NCI-H1105 treated with DMSO at 0.1 percent for 48 hours (cell line): ENCODE results near the gene ITPK1.

Experiments
- DNase-seq: peaks from one replicate; lab custom pipeline; 2025; lab: John Stamatoyannopoulos, UW

The ITPK1 gene

GRCh38 chr14:93028724-93029076 is 87.0 kb downstream of the ITPK1 start:
- DNase-seq, result no peak

DNA sequence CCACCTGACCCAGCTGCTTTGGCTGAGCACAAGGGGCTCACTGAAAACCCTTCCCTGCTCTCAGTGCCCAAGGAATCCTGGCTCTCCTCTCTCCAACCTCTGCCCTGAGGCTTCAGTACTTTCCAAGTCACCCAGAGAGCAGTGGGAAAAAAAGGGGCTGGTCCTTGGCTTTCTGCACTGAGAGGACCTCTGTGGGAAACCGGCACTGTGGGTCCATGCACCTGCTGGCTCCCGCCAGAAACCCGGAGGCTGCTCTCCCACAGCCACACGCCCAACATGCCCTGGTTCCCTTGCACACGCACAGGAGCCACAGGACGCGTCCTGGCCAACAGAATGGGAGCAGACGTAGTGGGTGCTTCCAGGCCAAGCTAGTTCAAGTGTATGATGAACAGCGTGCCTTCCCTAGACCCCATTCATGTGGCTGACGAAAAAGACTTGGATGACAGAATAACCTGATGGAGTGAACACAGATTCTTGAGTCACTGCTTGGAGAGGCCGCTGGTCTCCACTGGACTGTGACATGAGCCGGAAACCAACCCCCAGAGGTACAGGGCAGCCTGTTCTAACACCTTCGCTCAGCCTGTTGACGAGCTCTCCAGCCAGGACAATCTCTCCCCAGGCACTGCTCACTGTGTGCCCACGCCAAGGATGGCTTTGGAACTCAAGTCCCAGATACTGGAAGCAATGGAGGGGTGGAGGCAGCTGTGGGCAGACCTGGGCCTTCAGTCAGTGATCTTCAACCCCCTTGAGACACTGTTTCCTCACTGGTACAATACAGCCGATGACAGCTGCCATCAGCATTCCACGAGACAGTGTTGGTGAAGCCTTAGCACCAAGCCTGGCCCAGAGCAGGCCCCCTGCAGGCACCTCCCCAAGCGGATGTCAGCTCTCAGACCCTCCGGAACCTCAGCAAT is 87.7 kb downstream of the ITPK1 start:
- DNase-seq, result no peak

DNA sequence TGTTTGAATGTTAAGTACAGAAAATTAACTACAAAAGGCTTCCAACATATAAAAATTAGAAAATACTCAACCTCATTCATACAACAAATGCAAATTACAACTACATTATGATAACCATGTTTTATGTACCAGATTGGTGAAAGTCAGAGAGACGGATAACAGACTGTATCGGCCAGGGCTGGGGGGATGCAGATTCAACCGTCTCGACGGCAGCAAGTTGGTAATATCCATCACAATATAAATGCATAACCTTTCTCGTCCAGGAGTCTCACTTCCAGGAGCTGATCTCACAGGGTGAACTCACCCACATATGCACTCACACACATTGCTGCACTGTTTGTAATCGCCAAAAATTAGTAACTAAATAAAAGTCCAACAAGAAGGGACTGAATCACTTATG is 89.4 kb downstream of the ITPK1 start:
- no peak for DNase-seq

- no peak for DNase-seq
These were observed 90.7 kb downstream of the ITPK1 start for GRCh38 chr14:93025055-93025454.

DNA sequence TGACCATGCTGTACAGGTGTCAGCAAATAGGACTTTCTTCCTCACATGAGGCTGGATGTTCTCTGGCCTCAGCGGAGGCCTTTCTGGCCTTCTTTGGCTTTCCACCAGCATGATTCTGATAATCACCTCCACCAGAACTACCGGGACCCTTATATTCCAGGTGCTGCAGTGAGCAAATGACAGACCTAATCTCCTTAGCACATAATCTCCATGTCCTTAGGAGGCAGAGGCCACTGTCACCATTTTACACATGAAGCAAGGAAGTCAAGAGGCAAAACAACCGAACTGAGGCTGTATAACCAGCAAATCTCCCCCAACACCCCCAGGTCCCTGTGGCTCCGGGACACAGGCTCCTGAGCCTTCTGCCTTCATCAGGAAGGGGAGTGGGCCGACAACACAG is 91.2 kb downstream of the ITPK1 start:
- DNase-seq, result no peak

GRCh38 chr14:93023802-93024434 is 91.8 kb downstream of the ITPK1 start:
- DNase-seq, result no peak

- DNase-seq, result no peak
These were observed 92.7 kb downstream of the ITPK1 start for GRCh38 chr14:93023039-93023438.

DNA sequence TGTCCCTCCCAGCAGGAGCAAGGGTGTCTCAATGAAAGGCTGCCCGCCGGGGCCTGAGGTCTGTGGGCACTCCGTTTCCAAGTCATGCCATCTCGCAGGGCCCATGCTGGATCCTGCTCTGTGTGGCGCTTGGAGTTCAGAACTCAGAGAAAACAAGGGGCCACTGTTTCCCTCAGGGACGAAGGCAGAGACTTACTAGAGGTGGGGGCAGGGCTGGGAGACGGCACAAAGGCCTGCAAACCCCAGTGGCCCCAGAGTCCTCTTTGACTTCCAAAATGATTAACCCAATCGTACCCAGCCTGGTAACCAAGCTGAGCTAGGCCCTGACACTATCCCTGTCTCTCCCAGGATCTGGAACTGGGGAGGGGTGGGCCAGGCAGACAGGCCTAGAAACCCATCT is 95.8 kb downstream of the ITPK1 start:
- DNase-seq, result no peak

- no peak for DNase-seq
These were observed 96.3 kb downstream of the ITPK1 start for GRCh38 chr14:93019367-93019843.

DNA sequence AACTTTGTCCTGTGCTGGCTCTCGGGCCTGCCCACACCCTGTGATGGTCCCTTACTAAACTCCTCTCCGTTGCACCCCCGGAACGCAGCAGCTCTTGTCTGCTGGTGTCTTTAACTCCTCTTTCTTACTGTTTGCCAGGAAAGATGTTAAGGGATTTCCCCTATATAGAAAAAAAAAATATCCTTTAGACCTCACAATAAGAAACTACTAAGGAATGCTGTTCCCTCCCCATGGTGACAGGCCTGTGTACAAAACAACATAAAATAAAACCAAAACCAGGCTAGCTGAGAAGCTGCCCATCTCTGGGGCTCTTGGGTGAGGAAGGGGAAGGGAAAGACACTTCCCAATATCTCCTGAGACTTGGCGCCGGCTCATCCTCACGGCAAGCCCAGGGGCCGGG is 97.4 kb downstream of the ITPK1 start:
- DNase-seq, result no peak

DNA sequence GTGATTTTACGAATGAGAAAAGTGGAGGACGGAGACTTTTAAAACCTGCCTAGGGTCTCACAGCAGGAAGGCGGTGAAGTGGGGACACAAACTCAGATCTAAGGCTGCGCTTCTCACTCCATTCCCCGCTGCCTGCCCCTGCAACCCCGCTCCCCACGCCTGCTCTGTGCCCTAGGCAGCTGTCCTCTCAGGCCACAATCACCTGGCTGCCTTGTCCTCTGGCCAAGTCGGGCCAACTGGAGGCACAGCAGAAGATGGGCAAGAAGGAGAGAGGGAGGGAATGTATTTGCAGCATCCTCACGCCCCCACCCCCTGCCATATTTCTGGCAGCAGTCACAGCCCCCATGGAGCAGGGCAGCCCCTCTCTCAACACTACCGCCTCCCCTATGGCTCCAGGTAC is 97.8 kb downstream of the ITPK1 start:
- no peak for DNase-seq

- no peak for DNase-seq
These were observed 98.4 kb downstream of the ITPK1 start for GRCh38 chr14:93017301-93017797.

DNA sequence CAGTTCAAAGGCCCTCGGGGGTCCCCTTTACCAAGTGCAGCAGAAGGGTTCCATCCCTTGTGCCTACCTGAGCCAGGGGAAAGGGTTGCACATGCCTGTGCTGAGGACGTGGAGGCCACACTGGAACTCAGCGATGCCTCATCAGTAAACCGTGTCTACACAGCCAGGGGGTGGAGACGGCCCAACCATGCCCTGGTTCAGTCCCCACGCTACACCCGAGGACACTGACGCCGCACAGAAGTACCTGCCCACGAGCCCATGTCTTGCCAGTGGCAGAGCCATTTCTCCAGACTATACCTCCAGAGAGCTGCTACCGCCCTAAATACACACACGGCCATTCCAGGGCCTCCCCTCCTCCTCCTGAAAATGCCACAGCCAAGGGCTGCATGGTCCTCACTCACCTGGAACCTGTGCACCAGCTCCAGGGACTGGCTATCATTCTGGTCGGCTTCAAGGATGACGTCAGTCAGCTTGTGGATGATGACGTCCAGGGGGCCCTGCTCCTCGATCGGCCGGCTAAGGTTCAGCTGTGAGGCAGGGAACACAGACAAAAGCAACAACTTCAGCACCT is 99.4 kb downstream of the ITPK1 start:
- no peak for DNase-seq

DNA sequence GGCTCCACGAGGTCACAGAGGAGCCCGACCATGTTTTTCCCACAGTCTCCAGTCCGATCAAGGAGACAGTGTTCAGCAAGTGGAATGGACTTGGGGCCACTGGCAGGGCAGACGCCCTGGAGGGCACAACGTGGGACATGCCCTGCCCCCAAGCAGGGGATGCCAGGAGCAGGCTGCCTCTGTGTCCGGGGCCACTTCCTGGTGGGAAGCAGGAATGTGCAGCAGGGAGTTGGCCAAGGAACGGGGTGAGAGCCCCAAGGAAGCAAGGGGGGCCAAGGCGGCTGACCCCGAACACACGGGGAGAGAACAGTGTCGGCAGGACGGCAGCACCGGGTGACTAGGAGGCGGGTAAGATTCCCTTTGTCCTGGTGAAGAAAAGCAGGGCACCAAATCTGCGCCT is 100.2 kb downstream of the ITPK1 start:
- DNase-seq, result no peak

DNA sequence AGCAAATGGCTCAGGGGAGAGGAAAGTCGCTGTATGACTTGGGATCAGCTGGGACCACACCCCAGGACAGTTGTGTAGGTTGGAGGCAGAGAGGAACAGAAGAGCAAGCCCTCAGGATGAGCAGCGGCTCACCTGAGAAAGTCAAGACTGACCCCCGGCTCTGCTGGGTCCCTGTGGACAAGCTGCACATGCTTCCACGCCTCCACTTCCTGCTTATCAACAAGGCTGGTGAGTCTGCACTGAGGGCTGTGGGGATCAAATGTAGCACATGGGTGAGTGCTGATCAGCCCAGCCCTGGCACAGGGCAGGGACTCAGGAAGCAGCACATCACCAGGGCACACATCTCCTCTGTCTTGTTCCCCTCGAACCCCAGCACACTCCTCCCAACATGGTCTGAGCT is 100.7 kb downstream of the ITPK1 start:
- DNase-seq, result no peak

DNA sequence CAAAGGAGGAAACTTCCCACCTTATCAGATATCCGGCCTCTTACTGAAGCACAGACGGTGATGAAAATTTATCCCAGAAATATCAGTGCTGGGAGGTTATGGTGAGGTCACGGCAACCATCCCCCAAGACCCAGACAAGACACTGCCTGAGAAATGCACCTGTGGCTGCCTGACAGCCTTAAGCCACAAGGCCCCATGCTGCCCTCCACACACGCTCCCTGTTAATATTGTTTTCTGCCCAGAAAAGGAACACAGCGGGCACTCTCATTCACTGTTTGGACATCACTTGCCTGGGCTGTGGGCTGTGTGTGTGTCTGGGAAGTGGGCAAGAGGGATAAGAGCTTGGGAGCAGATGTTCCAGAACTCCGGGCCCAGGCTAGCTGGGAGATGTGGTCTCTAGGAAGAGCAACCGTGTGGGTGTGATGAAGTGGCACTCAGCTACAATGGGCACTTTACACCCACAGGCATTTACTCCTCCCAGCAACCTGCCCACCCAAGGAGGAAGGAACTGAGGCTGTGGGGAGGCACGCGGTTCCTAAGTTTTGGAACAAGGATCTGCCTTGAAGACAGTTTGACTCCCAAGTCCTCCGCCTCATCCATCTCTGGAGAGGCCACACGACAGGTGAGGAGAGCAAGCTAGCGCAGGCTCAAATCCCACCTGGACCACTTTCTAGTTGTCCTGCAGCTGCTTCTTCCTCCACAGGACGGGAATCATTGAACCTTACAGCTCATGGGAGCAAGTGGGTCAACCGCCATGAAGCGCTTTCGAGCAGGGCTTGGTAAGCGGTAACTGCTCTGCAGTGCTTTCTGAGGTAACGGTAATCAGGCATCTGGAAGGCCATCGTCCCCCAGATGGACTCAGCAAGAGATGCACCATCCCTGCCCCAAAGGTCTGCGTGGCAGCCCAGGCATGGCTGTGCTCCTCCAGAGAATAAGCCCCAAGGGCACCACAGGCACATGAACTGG is 101.4 kb downstream of the ITPK1 start:
- no peak for DNase-seq

DNA sequence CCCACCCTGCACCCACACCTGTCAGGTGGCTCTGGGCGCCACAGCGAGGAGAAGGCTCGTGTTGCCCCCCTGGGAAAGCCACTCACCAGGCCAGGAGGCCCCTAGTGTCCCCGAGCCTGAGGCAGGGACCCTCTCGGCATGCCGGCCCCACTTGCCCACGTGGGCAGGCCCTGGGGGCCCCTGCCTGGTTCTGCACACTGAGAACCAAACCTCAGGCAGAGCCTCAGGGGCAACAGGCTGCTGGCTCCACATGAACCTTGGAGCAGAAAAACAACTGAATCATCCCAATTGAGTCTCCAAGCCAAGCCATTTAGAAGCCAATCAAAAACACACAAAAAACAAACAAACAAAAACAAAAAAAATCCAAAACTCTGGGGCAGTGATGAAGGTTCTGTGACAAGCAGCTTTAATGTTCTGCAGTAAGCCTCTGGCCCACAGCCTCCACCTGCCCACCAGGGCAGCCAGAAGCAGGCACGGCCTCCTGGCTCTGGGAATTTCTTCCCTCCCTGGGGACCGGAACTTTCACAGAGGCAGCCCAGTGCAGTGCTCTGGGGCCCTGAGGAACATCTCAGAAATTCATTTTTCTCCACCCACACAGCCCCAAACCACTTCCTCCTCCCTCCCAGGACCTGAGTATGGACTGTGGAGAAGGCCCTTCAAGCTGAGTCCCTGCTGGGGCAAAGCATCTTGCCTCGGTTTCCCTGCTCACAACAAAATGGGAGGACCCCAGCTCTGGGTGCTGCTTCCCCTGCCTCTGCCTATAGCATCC is 102.6 kb downstream of the ITPK1 start:
- no peak for DNase-seq

DNA sequence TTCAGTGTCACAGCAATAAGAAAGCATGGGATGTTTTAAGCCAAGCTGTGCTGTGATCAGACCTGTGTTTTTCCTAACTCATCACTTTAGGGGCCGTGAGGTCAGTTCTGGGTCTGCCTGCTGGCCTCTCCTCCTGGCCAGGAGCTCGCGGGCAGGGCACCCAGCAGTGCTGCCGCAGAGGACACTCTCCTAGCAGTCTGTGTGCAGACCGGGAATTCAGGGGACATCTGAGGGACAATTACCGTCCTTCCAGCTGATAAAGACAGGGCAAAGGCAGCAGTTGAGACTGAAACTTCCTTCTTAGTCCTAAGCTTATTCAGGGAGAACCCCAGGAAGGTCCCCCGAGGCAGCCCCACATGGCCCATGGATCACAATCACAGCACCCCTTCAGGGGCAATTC is 103.2 kb downstream of the ITPK1 start:
- DNase-seq, result no peak

- peak; percentile 71 for DNase-seq
These were observed 103.9 kb downstream of the ITPK1 start for GRCh38 chr14:93011650-93012325.

GRCh38 chr14:93011141-93011529 is 104.6 kb downstream of the ITPK1 start:
- DNase-seq, result no peak
